ENCODE data around the gene PODXL2.
A peak's percentile ranks its signal among the peaks of the same experiment; 100 is the strongest.

The PODXL2 gene

DNA sequence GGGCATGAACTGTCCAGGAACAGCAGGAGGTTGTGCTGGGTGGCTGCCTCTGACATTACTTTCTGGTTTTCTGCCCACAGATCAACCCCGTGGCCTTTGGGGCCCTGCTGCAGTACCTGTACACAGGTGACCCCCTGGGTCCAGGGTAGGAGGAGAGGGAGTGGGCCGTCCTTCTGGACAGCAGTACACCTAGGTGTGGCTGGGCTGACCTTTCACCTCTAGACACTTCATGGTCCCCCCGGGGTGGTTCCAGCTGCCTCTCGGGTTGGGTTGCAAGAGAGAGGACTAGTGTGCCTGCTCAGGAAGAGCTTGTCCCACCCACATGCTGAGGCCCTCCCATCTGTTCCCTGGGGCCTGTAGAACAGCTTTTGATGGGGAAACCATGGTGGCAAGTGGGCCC, 47.5 kb downstream of the PODXL2 start:
- no peak overlapping the region for H3K4me3 ChIP-seq (ENCODE audit: low read depth, low read length)
- TF ChIP-seq, protein P1, sequence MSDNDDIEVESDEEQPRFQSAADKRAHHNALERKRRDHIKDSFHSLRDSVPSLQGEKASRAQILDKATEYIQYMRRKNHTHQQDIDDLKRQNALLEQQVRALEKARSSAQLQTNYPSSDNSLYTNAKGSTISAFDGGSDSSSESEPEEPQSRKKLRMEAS (IDR thresholded peaks at IDR 0.05; ENCODE audit: low read depth, low read length): no peak
- TF ChIP-seq POLR2A (IDR thresholded peaks at IDR 0.05; ENCODE audit: extremely low read depth, insufficient read length) (no peak), MYC (IDR thresholded peaks at IDR 0.05; ENCODE audit: low read depth, low read length) (no peak)
- TF ChIP-seq, protein P2, sequence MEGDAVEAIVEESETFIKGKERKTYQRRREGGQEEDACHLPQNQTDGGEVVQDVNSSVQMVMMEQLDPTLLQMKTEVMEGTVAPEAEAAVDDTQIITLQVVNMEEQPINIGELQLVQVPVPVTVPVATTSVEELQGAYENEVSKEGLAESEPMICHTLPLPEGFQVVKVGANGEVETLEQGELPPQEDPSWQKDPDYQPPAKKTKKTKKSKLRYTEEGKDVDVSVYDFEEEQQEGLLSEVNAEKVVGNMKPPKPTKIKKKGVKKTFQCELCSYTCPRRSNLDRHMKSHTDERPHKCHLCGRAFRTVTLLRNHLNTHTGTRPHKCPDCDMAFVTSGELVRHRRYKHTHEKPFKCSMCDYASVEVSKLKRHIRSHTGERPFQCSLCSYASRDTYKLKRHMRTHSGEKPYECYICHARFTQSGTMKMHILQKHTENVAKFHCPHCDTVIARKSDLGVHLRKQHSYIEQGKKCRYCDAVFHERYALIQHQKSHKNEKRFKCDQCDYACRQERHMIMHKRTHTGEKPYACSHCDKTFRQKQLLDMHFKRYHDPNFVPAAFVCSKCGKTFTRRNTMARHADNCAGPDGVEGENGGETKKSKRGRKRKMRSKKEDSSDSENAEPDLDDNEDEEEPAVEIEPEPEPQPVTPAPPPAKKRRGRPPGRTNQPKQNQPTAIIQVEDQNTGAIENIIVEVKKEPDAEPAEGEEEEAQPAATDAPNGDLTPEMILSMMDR (IDR thresholded peaks at IDR 0.05; ENCODE audit: low read depth, low read length): no peak
- DNase-seq (ENCODE audit: low read depth): no peak

DNA sequence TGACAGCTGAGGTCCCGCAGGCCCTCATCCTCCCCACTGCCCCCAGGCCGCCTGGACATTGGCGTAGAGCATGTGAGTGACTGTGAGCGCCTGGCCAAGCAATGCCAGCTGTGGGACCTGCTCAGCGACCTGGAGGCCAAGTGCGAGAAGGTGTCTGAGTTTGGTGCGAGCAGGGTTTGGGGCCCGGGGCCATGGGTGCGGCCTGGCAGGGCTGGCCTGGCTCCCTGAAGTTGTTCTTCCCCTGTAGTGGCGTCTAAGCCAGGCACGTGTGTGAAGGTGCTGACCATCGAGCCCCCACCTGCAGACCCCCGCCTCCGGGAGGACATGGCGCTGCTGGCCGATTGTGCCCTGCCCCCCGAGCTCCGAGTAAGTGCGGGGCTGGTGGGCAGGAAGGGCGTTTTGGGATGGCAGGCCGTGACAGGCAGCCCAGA, 48.0 kb downstream of the PODXL2 start:
- TF ChIP-seq POLR2A (IDR thresholded peaks at IDR 0.05; ENCODE audit: extremely low read depth, insufficient read length) (no peak), MYC (IDR thresholded peaks at IDR 0.05; ENCODE audit: low read depth, low read length) (no peak)
- TF ChIP-seq, protein P2 (IDR thresholded peaks at IDR 0.05; ENCODE audit: low read depth, low read length): no peak
- TF ChIP-seq, protein P1 (IDR thresholded peaks at IDR 0.05; ENCODE audit: low read depth, low read length): no peak

DNA sequence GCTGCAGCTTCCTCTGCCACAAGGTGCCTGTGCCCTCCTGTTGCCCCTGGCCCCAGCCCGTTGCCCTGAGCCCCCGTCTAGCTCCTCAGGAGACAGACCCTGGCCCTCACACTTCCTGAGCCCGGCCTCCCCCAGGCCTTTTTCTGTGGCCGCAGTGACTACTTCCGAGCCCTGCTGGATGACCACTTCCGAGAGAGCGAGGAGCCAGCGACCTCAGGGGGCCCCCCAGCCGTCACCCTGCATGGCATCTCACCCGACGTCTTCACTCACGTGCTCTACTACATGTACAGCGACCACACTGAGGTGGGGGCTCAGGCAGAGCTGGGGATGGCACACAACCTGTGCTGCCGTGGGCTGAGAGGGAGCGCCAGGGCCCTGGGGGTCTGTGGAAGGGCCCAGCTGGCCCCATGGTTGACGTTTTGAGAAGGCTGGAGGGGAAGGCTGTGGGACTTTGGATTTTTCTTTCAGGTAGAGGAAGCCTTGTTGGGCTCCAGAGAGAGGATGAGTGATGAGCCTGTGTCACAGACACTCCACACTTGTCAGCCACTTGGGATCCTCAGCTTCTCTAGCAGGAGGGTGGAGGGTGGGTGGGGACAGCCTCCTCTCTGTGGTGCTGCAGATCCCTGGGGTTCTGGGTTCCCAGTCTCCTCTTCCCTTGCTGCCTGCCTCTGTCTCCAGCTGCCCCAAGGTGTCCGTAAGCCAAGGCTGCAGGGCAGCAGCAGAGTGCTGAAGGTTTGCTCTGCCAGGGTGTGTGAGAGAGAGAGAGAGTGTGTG, 48.7 kb downstream of the PODXL2 start:
- H3K4me3 ChIP-seq (ENCODE audit: low read depth, low read length): no peak overlapping the region
- TF ChIP-seq, protein P1 (IDR thresholded peaks at IDR 0.05; ENCODE audit: low read depth, low read length): no peak
- TF ChIP-seq, protein P2 (IDR thresholded peaks at IDR 0.05; ENCODE audit: low read depth, low read length): no peak
- TF ChIP-seq MYC (IDR thresholded peaks at IDR 0.05; ENCODE audit: low read depth, low read length) (no peak), POLR2A (IDR thresholded peaks at IDR 0.05; ENCODE audit: extremely low read depth, insufficient read length) (no peak)
- DNase-seq (ENCODE audit: low read depth): no peak

More for the DNA sequence above, 48.0 kb downstream of the PODXL2 start:
- H3K4me3 ChIP-seq (ENCODE audit: low read depth, low read length): no peak overlapping the region
- DNase-seq (ENCODE audit: low read depth): no peak

DNA sequence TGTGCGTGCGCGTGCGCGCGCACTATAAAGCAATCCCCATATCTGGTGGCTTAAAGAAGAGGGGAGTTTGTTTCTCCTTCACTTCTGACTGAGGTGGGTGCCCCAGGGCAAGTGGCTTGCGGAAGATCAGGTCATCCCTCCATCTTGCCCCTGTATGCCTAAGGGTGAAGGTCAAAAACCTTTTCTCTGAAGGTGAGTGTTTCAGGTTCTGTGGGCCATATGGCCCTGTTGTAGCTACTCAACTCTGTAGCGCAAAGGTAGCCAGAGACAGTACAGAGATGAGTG, 49.3 kb downstream of the PODXL2 start:
- no peak for DNase-seq (ENCODE audit: low read depth)

DNA sequence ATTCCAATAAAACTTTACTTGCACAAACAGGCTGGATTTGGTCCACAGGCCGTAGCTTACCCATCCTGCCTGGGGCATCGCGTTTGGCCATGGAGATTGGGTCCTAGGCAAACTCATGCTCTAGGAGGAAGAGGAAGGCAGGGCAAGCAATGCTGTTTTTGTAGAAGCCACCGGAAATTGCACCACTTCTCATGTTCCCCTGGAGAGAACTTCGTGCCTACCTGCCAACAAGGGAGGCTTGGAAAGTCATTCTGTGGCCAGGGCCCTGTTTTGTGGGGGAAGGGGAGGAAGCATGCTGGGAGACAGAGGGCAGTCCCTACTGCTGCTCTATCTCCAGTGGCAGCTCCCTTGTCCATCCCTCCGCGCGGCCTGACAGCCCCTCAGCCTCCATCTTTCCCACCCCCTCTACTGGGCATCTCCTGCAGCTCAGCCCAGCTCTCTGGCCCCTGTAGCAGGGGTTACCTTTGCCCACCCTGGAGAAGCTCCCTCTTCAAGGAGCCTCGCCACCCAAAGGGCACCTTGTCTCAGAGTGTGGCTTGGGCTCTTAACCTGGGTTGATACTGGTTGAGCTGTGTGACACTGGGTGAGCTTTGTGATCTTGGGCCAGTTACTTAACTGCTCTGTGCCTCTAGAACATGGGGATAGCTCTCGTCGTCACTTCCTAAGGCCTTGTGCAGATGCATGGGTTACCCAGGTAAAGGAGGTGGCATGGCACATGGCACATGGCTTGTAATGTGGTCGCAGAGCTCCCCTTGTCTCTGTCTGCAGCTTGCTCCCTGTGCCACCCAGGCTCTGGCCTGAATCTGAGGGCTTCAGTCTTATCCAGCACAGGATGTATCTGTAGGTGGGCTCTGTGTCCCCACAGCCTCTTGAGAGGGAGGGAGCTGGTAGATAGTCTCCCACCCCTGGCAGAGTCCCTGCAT, 49.9 kb downstream of the PODXL2 start:
- peak; percentile 87 for DNase-seq (ENCODE audit: low read depth)
- no peak overlapping the region for H3K4me3 ChIP-seq (ENCODE audit: low read depth, low read length)
- TF ChIP-seq, protein P1 (IDR thresholded peaks at IDR 0.05; ENCODE audit: low read depth, low read length): peak; percentile 47; the same call in 1 of the 2 replicates
- TF ChIP-seq MYC (IDR thresholded peaks at IDR 0.05; ENCODE audit: low read depth, low read length): no peak; the same call in 1 of the 2 replicates

More for the DNA sequence above, 49.3 kb downstream of the PODXL2 start:
- no peak overlapping the region for H3K4me3 ChIP-seq (ENCODE audit: low read depth, low read length)
- TF ChIP-seq, protein P2 (IDR thresholded peaks at IDR 0.05; ENCODE audit: low read depth, low read length): no peak
- TF ChIP-seq, protein P1 (IDR thresholded peaks at IDR 0.05; ENCODE audit: low read depth, low read length): no peak
- TF ChIP-seq POLR2A (IDR thresholded peaks at IDR 0.05; ENCODE audit: extremely low read depth, insufficient read length) (no peak), MYC (IDR thresholded peaks at IDR 0.05; ENCODE audit: low read depth, low read length) (no peak)
